SK-N-DZ (cell line): ENCODE data around the gene SPHK2.
"Not testable (repeated sequence)": the region's sequence is repeated elsewhere in the genome, so short reads cannot be mapped to it uniquely, and the experiment has no call there.

Experiments used
- DNase-seq: peaks from one replicate; pipeline ENCODE4 v3.0.0-alpha.2; 2015; ENCODE audit warnings: low spot score

SPHK2 gene

GRCh38 chr19:48658483-48658882 is 39.2 kb downstream of the SPHK2 start:
- DNase-seq: no peak

GRCh38 chr19:48659768-48660167 is 40.5 kb downstream of the SPHK2 start:
- no peak for DNase-seq

- DNase-seq: peak; percentile 68
These were observed 41.8 kb downstream of the SPHK2 start for GRCh38 chr19:48660852-48661710.

GRCh38 chr19:48661711-48662090 is 42.4 kb downstream of the SPHK2 start:
- no peak for DNase-seq

GRCh38 chr19:48663667-48664066 is 44.4 kb downstream of the SPHK2 start:
- DNase-seq: no peak

- no peak for DNase-seq
These were observed 45.2 kb downstream of the SPHK2 start for GRCh38 chr19:48664476-48664875.

GRCh38 chr19:48665786-48666185 is 46.5 kb downstream of the SPHK2 start:
- no peak for DNase-seq

- no peak for DNase-seq
These were observed 49.0 kb downstream of the SPHK2 start for GRCh38 chr19:48668332-48668731.

- DNase-seq: no peak
These were observed 49.5 kb downstream of the SPHK2 start for GRCh38 chr19:48668761-48669160.

- no peak for DNase-seq
These were observed 50.8 kb downstream of the SPHK2 start for GRCh38 chr19:48669903-48670668.

- DNase-seq: no peak
These were observed 51.6 kb downstream of the SPHK2 start for GRCh38 chr19:48670699-48671445.

GRCh38 chr19:48671446-48671995 is 52.2 kb downstream of the SPHK2 start:
- no peak for DNase-seq

GRCh38 chr19:48672994-48673393 is 53.7 kb downstream of the SPHK2 start, which contains the start of gene NTN5:
Gene NTN5 (minus strand): TSS chr19:48673017. CDS start chr19:48670986, 2,031 bp downstream.
- DNase-seq: no peak

GRCh38 chr19:48673436-48674100 is 54.3 kb downstream of the SPHK2 start:
- DNase-seq: no peak

GRCh38 chr19:48674216-48674809 is 55.0 kb downstream of the SPHK2 start:
- no peak for DNase-seq

GRCh38 chr19:48674921-48675824 is 55.9 kb downstream of the SPHK2 start:
- peak; percentile 78 for DNase-seq

GRCh38 chr19:48676487-48676886 is 57.2 kb downstream of the SPHK2 start:
- no peak for DNase-seq

GRCh38 chr19:48676887-48677286 is 57.6 kb downstream of the SPHK2 start:
- no peak for DNase-seq

- no peak for DNase-seq
These were observed 58.9 kb downstream of the SPHK2 start for GRCh38 chr19:48678201-48678600.

GRCh38 chr19:48680006-48680405 is 60.7 kb downstream of the SPHK2 start:
- DNase-seq: not testable (repeated sequence)
